GM12878 (cell line): ENCODE measurements around the gene DEGS2.

Experiments used
- CBFB ChIP-seq: IDR thresholded peaks from 2 replicates; pipeline ENCODE4 v1.6.1; 2016; ENCODE audit warnings: antibody characterized with exemption, low read depth
- CEBPB ChIP-seq, 2 experiments: fragments of 150-350 bp in 1 of 2; IDR thresholded peaks; 2 replicates each; pipeline ENCODE4 v1.6.1; 2012 to 2014; ENCODE audit warnings: low read depth in 2 of 2, low read length in 2 of 2, borderline replicate concordance in 1 of 2, inconsistent platforms in 1 of 2
- CTCF ChIP-seq, 3 experiments: IDR thresholded peaks in 2 of 3; conservative IDR thresholded peaks in 1 of 3; 2 replicates each; pipeline ENCODE4 v1.5.1; 2011; ENCODE audit warnings: low read depth in 3 of 3, low read length in 3 of 3, mild to moderate bottlenecking in 3 of 3, control low read depth in 2 of 3, moderate library complexity in 2 of 3, inconsistent platforms in 1 of 3, mixed read lengths in 1 of 3; ENCODE audit not compliant: control insufficient read depth in 2 of 3, insufficient read depth in 1 of 3; ENCODE audit errors: extremely low read depth in 1 of 3
- E2F8 ChIP-seq: fragments of 450-650 bp; IDR thresholded peaks from 2 replicates; pipeline ENCODE4 v1.6.1; 2018; ENCODE audit warnings: mild to moderate bottlenecking, low read depth, moderate library complexity; ENCODE audit not compliant: partially characterized antibody
- EZH2 ChIP-seq: IDR thresholded peaks from 2 replicates; pipeline ENCODE4 v1.6.1; 2012; ENCODE audit warnings: low read depth, mild to moderate bottlenecking, control low read depth, inconsistent platforms, low read length, borderline replicate concordance; ENCODE audit not compliant: control insufficient read depth
- JUND ChIP-seq: IDR thresholded peaks from 2 replicates; pipeline ENCODE4 v1.6.1; 2012; ENCODE audit warnings: low read depth, mild to moderate bottlenecking, low read length, improper control_type of control experiment, moderate library complexity
- POLR2AphosphoS2 ChIP-seq: IDR thresholded peaks from 2 replicates; pipeline ENCODE4 v1.6.1; 2011; ENCODE audit warnings: low read depth, mild to moderate bottlenecking, low read length, improper control_type of control experiment, moderate library complexity
- POLR2AphosphoS5 ChIP-seq: IDR thresholded peaks from 2 replicates; pipeline ENCODE4 v1.6.1; 2011; ENCODE audit warnings: mild to moderate bottlenecking, low read length, inconsistent platforms
- RAD51 ChIP-seq: fragments of 450-650 bp; IDR thresholded peaks from 2 replicates; pipeline ENCODE4 v1.6.1; 2016; ENCODE audit warnings: moderate library complexity, mild to moderate bottlenecking, inconsistent platforms
- TCF12 ChIP-seq: IDR thresholded peaks from 2 replicates; pipeline ENCODE4 v1.6.1; 2011; ENCODE audit warnings: low read depth, mild to moderate bottlenecking, low read length
- USF2 ChIP-seq: IDR thresholded peaks from 2 replicates; pipeline ENCODE4 v1.6.1; 2011; ENCODE audit warnings: low read depth, low read length, improper control_type of control experiment, borderline replicate concordance
- ZNF24 ChIP-seq: fragments of 450-650 bp; IDR thresholded peaks from 2 replicates; pipeline ENCODE4 v1.6.1; 2017; ENCODE audit warnings: antibody characterized with exemption, mild to moderate bottlenecking
- ZSCAN29 ChIP-seq: fragments of 450-650 bp; IDR thresholded peaks from 2 replicates; pipeline ENCODE4 v1.6.1; 2017; ENCODE audit warnings: mild to moderate bottlenecking, moderate library complexity

GRCh38 chr14:100200311-100200710 is 40.9 kb upstream of the DEGS2 start:
- no peak for TF ChIP-seq ZNF24
- no peak for TF ChIP-seq CBFB
- no peak for TF ChIP-seq RAD51
- no peak for TF ChIP-seq E2F8
- no peak for TF ChIP-seq POLR2AphosphoS2
- TF ChIP-seq EZH2 = no peak
- no peak for TF ChIP-seq POLR2AphosphoS5
- TF ChIP-seq USF2 = no peak
- no peak for TF ChIP-seq CEBPB (IDR thresholded peaks at IDR 0.05; ENCODE audit: borderline replicate concordance in 1 of 2, low read depth in 2 of 2, low read length in 2 of 2)
- TF ChIP-seq CTCF (IDR thresholded peaks at IDR 0.05 in 2 of 3, conservative IDR thresholded peaks at IDR 0.05 in 1 of 3; ENCODE audit: control insufficient read depth in 2 of 3, extremely low read depth in 1 of 3, insufficient read depth in 1 of 3, low read depth in 3 of 3, low read length in 3 of 3) = no peak
- no peak for TF ChIP-seq ZSCAN29
- no peak for TF ChIP-seq JUND
- no peak for TF ChIP-seq TCF12
